Measurements from ENCODE around the gene DUOXA2.

DUOXA2 gene

GRCh38 chr15:45087513-45087912 is 26.6 kb upstream of the DUOXA2 start:
- no peak for TF ChIP-seq TAF1 (IDR thresholded peaks at IDR 0.05; ENCODE audit: borderline replicate concordance, insufficient read depth, low read length)
- no peak for TF ChIP-seq SIN3A (IDR thresholded peaks at IDR 0.05; ENCODE audit: borderline replicate concordance, insufficient read depth, low read length)
- no peak for TF ChIP-seq REST (IDR thresholded peaks at IDR 0.05; ENCODE audit: insufficient read depth in 1 of 2, low read depth in 2 of 2, low read length in 2 of 2)
- TF ChIP-seq POLR2AphosphoS5 (IDR thresholded peaks at IDR 0.05; ENCODE audit: low read depth, low read length), result no peak
- TF ChIP-seq FOXP2 (optimal IDR thresholded peaks at IDR 0.05; ENCODE audit: borderline replicate concordance, extremely low read depth, extremely low read length, insufficient read depth), result no peak

- TF ChIP-seq TAF1 (IDR thresholded peaks at IDR 0.05; ENCODE audit: borderline replicate concordance, insufficient read depth, low read length), result no peak
- TF ChIP-seq SIN3A (IDR thresholded peaks at IDR 0.05; ENCODE audit: borderline replicate concordance, insufficient read depth, low read length), result no peak
These were observed 25.1 kb upstream of the DUOXA2 start for GRCh38 chr15:45088801-45089711.

- TF ChIP-seq REST (IDR thresholded peaks at IDR 0.05; ENCODE audit: insufficient read depth in 1 of 2, low read depth in 2 of 2, low read length in 2 of 2) (no peak), POLR2AphosphoS5 (IDR thresholded peaks at IDR 0.05; ENCODE audit: low read depth, low read length) (no peak), SIN3A (IDR thresholded peaks at IDR 0.05; ENCODE audit: borderline replicate concordance, insufficient read depth, low read length) (no peak), TAF1 (IDR thresholded peaks at IDR 0.05; ENCODE audit: borderline replicate concordance, insufficient read depth, low read length) (no peak), FOXP2 (optimal IDR thresholded peaks at IDR 0.05; ENCODE audit: borderline replicate concordance, extremely low read depth, extremely low read length, insufficient read depth) (no peak)
These were observed 24.3 kb upstream of the DUOXA2 start for GRCh38 chr15:45089712-45090373.

GRCh38 chr15:45091161-45091560 is 23.0 kb upstream of the DUOXA2 start:
- no peak for TF ChIP-seq REST (IDR thresholded peaks at IDR 0.05; ENCODE audit: insufficient read depth in 1 of 2, low read depth in 2 of 2, low read length in 2 of 2)
- no peak for TF ChIP-seq TAF1 (IDR thresholded peaks at IDR 0.05; ENCODE audit: borderline replicate concordance, insufficient read depth, low read length)

- TF ChIP-seq SIN3A (IDR thresholded peaks at IDR 0.05; ENCODE audit: borderline replicate concordance, insufficient read depth, low read length) (no peak), POLR2AphosphoS5 (IDR thresholded peaks at IDR 0.05; ENCODE audit: low read depth, low read length) (no peak), TAF1 (IDR thresholded peaks at IDR 0.05; ENCODE audit: borderline replicate concordance, insufficient read depth, low read length) (no peak), FOXP2 (optimal IDR thresholded peaks at IDR 0.05; ENCODE audit: borderline replicate concordance, extremely low read depth, extremely low read length, insufficient read depth) (no peak), REST (IDR thresholded peaks at IDR 0.05; ENCODE audit: insufficient read depth in 1 of 2, low read depth in 2 of 2, low read length in 2 of 2) (no peak)
These were observed 22.6 kb upstream of the DUOXA2 start for GRCh38 chr15:45091576-45091975.

All from PFSK-1 (cell line).